NCI-H748 (cell line): ENCODE results near the gene PNPLA2.

Experiments
- DNase-seq: peaks from one replicate; lab custom pipeline; 2025; ENCODE audit not compliant: unreplicated experiment; lab: John Stamatoyannopoulos, UW

The PNPLA2 gene

GRCh38 chr11:842370-843002, 23.8 kb downstream of the PNPLA2 start, which contains the start of the genes POLR2L and TSPAN4:
Gene POLR2L, minus strand, starts transcription at chr11:842529. Its CDS starts 21 bp downstream, at chr11:842508.
Gene TSPAN4, plus strand, starts transcription at chr11:842852. Its CDS starts 7,453 bp downstream, at chr11:850305.
- DNase-seq: peak; percentile 91

GRCh38 chr11:843086-843734, 24.5 kb downstream of the PNPLA2 start:
- DNase-seq: peak; percentile 42

GRCh38 chr11:843818-844692, 25.3 kb downstream of the PNPLA2 start:
- no peak for DNase-seq

- peak; percentile 26 for DNase-seq
These were observed 26.3 kb downstream of the PNPLA2 start for GRCh38 chr11:844693-845644.

DNA sequence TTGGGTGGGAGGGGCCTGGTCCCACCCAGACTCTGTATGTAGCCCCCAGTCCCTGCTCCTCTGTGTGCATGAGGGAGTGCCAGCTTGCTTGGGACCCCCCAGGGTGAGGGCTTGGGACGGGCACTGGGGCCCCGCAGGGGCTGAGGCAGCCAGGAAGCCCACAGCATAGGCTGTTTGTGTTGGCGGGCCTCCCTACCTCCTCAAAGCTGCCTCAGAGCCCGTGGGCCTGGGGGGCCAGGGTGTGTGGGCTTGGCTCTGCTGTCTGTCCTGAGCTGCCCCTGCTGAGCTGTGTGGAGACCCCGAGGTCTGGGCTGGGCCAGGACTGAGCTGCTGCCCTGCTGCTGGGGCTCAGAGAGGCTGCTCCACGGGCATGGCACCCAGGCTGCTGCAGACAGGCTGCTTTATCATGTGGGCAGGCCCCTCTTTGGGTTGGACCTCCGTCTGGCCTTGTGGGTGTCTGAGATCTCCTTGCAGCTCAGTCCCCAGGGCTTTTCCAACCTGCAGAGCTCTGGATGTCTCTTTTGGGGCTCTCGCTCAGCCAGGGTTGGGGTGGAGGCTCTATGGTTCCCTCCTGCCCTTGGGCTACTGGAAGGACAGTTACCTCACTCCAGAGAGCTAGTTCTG, 27.3 kb downstream of the PNPLA2 start:
- no peak for DNase-seq

GRCh38 chr11:846496-847098, 27.9 kb downstream of the PNPLA2 start:
- no peak for DNase-seq

GRCh38 chr11:847876-848275, 29.2 kb downstream of the PNPLA2 start:
- peak; percentile 9 for DNase-seq

GRCh38 chr11:848380-848931, 29.7 kb downstream of the PNPLA2 start:
- DNase-seq: peak; percentile 53

- peak; percentile 82 for DNase-seq
These were observed 30.6 kb downstream of the PNPLA2 start for GRCh38 chr11:849104-849824.

DNA sequence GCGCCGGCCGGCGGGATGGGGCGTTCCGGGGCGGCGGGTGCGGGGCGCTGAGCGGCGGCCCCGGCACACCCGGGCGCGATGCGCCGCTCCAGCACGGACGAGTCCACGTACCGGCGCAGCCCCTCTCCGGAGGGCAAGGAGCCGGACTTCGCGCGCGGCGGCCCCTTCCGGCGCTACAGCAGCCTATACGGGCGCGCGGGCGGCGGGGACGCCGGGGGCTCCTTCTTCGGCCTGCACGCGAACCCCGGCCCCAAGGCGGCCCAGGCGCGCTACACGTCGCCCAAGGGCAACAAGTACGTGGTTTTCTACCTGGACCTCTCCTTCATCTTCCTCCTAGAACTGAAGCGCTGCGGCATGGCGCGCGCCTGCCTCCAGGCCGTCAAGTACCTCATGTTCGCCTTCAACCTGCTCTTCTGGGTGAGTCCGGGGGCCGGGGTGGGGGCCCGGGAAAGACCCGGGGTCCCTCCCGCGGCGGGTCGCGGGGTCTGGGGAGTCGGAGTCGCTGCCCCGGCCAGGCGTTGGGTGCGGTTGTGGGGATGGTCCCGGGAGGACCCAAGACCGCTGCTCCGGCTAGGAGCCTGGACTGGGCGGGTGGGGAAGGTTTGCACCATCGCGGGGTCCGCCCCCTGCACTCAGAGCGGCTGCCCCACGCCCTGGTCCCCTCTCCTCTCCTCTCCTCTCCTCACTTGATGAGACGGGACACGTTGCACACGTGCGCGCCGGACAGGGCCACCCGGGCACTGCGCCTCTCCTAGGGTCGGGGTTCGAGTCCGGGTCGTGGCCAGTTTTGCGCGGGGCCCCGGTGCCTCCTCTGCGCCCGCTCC, 31.4 kb downstream of the PNPLA2 start:
- peak; percentile 73 for DNase-seq

DNA sequence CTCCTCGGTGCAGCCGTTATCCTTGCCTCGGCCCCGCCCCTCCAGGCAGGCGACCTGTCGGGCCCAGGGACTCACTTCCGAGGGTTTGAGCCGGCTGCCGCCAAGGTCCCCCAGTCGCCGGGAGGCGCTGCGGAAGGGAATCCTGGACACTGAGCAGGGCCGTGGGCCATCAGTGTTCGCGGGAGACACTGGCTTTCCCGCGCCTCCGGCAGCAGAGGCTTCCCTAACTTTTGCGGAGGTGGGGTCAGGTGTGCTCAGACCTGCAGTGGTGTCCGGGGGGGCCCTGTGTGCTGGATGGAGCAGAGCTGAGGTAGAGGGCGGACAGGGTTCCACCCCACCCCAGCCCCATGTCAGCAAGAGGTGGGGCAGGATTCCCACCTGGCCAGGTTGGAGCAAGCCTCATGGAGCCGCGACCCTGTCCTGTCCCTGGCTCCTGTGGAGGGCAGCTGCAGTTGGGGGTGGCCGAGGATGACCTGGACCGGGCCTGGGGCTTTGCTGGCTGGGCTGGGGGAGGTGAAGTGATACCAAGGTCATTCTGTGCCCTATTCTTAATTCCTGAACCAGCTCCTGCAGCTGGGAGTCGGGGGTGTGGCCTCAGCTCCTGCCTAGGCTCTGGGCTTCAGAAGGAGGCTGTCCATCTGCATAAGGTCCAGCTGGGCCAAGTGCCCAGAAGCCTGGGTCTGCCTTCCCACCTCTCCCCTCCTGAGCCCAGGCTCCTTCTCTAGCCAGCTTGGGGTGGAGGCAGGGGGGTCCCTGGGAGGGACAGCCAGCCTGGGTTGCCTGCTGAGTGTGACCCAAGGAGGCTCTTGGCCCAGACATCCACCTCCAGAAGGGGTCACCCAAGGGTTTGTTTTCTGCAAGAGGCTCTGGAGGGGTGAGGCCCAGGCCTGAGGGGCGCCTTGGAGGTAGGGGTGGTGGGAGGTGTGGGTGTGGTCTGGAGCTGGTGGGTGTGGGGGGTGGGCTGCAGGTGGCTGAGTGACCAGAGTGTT, 32.4 kb downstream of the PNPLA2 start:
- DNase-seq: peak; percentile 60

DNA sequence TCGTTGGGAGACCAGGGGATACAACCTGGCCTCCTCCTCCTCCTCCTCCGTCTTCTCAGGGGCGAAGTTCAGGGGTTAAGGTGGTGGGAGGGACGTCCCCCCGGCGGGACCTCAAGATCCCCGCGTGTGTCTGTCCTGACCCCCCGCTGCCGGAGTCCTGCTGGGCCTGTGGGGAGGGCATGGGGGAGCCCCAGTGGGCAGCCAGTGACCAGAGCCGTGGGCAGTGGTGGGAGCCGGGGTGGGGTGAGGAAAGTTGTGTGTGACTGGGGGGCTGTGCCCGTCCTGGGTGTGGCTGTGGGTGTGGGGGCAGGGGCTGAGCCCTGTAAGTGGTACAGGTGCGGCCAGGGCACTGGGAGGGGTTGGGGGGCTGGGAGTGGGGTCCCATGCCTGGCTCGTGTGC, 34.0 kb downstream of the PNPLA2 start:
- no peak for DNase-seq

GRCh38 chr11:853682-854448, 35.2 kb downstream of the PNPLA2 start:
- no peak for DNase-seq

DNA sequence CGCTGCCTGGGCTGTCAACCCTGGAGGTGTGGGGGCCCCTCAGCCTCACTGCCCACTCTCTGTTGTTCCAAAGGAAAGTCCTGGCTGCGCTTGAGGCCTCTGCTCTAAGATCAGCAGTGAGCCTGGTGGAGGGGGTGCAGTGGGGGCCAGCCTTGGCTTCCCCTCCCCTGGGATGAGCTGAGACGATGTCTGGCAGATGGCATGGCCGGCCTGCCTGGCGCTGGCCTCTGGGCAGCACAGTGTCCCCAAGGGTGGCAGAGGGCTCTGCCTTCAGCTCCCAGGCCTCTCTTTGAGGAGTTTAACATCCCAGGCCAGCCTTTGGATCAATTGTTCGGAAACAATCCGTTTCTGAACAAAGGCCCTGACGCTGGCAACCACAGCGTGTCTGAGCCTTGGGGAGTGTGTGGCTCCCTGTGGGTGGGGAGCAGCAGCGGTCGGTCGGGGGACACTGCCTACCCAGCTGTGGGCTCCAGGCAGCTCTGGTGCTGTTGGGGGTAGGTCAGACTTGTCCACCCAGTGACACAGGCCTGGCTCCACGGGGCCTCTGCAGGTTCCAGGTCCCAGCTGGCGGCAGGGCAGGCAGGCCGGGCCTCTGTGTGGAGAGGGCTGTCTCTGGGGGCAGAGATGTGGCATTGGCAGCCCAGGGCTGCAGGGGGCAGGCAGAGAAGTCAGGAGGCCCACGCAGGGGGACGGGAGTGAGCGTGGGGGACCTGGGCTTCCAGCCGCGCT, 36.1 kb downstream of the PNPLA2 start:
- DNase-seq: no peak

DNA sequence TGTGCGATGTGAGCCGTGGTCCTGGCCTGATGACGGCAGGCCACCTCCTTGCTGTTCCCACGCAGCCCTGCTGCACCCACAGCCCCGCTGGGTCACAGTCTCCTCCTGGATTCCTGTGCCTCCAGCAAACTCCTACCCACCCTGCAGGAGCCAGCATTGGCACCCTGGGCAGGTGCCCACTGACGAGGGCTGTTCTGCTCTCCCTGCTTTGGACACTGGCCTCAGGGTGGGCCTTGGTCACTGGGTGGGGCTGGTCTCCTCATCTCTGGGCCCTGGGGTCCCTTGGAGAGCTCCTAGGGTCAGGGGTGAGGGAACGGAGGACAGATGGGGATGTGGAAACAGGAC, 36.6 kb downstream of the PNPLA2 start:
- DNase-seq: no peak
